ENCODE data around the gene TMEM163.

DNA sequence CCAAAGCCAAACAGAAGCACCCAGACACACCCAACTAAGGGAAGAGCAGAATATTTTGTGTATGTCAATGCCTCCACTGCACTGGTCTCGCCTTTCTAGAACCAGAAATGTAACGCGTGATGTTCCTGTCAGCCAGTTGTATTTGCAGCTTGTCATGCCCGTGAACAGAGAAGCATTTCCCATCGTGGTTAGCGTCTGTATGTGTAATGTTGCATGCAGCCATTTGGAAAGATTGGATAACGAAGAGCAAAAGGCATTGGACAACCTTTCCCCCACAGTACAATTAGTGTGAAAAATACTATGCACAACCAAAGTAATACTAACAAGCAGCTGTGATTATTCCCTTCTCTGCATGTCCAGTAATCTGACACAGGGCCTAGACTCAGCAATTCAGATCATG lies 140.5 kb downstream of the TMEM163 start:
- TF ChIP-seq, protein P1, sequence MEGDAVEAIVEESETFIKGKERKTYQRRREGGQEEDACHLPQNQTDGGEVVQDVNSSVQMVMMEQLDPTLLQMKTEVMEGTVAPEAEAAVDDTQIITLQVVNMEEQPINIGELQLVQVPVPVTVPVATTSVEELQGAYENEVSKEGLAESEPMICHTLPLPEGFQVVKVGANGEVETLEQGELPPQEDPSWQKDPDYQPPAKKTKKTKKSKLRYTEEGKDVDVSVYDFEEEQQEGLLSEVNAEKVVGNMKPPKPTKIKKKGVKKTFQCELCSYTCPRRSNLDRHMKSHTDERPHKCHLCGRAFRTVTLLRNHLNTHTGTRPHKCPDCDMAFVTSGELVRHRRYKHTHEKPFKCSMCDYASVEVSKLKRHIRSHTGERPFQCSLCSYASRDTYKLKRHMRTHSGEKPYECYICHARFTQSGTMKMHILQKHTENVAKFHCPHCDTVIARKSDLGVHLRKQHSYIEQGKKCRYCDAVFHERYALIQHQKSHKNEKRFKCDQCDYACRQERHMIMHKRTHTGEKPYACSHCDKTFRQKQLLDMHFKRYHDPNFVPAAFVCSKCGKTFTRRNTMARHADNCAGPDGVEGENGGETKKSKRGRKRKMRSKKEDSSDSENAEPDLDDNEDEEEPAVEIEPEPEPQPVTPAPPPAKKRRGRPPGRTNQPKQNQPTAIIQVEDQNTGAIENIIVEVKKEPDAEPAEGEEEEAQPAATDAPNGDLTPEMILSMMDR (IDR thresholded peaks at IDR 0.05): no peak
- TF ChIP-seq POLR2A (IDR thresholded peaks at IDR 0.05) (no peak), POLR2AphosphoS5 (IDR thresholded peaks at IDR 0.05) (no peak)

All from stomach (tissue), 4 donors.